Measurements from ENCODE around the gene PLA2G2A.
"Not testable (repeated sequence)": the region's sequence is repeated elsewhere in the genome, so short reads cannot be mapped to it uniquely, and the experiment has no call there.

PLA2G2A gene

DNA sequence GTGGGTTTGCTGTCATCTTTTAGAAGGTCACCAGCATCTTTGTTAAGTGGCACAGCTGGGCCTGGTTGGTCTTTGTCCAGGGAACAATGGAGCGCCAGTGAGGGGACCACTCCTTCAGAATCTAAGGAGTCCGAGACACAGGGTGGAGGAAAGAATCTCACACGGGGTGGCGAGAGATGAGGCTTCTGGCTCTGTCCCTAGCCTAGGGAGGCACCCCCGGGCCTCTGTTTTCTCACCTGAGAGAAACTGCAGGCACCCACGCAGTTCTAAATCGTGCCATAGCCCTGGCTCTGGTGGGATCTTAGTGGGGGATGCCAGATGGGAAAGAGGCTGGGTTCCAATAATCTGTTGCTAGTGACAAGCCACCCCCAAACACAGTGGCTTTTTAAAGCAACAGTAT lies 45.1 kb downstream of the PLA2G2A start:
- no peak for DNase-seq (ENCODE audit: low read depth in 1 of 2, low spot score in 1 of 2)

DNA sequence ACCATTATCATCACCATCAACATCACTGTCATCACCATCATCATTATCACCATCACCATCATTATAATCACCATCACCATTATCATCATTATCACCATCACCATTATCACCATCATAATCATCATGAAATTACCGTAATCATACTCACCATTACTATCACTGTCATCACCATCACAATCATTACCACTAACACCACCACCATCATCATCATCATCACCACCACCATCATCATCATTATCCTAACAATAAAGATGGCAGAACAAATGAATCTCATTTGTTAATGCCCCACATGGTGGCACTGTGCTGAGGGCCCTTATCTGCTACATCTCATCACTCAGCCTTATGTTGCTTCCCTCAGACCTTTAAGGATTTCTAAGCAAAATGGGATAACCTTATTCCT lies 46.6 kb downstream of the PLA2G2A start:
- DNase-seq (ENCODE audit: low read depth in 1 of 2, low spot score in 1 of 2) = no peak

DNA sequence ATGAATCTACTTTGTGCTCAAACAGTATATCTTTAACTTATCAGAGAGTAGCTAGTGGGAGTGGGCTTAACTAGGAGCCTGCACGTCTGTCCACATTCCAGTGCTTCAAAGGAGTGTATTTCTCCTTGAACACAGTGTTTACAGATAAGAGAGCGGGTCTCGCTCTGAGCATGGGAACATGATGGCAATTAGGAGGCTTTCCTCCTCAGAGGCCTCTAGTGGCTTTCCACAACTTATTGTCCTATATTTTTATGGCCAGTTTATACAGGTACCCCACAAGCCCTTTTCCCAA lies 52.3 kb downstream of the PLA2G2A start:
- not testable (repeated sequence) for DNase-seq (ENCODE audit: low read depth in 1 of 2, low spot score in 1 of 2)

DNA sequence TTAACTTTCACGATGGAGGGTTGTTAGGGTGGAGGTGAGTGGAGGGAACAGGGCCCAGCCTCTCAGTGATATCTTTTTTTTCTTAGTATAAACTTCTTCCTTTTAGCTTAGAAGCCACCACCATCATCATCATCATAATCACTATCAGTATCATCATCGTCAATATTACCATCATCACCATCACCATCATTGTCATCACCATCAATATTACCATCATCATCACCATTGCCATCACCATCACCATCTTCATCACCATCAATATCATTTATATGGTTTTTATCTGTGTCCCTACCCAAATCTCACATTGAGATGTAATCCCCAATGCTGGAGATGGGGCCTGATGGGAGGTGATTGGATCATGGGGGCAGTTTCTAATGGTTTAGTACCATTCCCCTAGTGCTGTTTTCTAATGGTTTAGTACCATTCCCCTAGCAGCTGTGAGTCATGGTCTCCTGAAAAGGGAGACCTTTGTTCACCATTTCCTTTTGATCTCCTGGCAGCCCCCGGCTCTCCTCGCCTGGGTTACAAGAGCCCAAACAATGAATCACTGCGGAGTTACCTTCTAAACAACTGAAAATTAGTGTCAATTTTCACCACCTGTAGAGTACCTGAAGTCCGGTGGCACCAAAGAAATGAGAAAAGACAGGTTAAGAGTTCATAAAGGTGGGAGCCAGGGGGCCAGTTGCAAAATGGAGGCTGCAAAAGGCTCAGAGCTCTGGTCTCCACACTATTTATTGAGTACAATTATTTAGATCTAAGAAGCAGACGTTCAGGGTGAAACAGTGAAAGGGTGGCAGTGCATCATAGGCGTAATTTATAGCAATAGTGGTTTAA lies 52.9 kb downstream of the PLA2G2A start:
- no peak for DNase-seq (ENCODE audit: low read depth in 1 of 2, low spot score in 1 of 2)
